Measurements from ENCODE around the gene LRRC59.

- TF ChIP-seq CTCF (IDR thresholded peaks at IDR 0.05; ENCODE audit: low read depth, low read length) (no peak), EZH2phosphoT487 (IDR thresholded peaks at IDR 0.05; ENCODE audit: low read depth) (no peak)
Observed at GRCh38 chr17:50348522-50349242, 48.6 kb downstream of the LRRC59 start.

Data from OCI-LY3 (cell line).